K562 (cell line): ENCODE data around the gene ATP13A4. TPM values are rescaled to one million over a fixed set of nuclear protein-coding genes. Genes with fewer than 3 reads are reported as not detected.

Source experiments
- ATAC-seq: fragments of 200-7000 bp; cut with Tn5 transposase; 3 replicates; pipeline ENCODE4 v1.9.1; 2020; ENCODE audit warnings: moderate library complexity
- BruUV-seq: library from RNA; stranded (reverse); fragments of 400-500 nt; replicated peaks from 2 replicates; lab custom pipeline; 2021; lab: Mats Ljungman, UMichigan
- CTCF ChIA-PET: fragments of 300-600 bp; formaldehyde crosslinking; extraction: SDS; loops from one replicate; lab custom pipeline; 2021; ENCODE audit warnings: low intra/inter-chr PET ratio; lab: Yijun Ruan, JAX
- POLR2A ChIA-PET: fragments of 300-600, 350-650 bp; sonication (Branson Sonifier 250); formaldehyde crosslinking; extraction: SDS; loops from one replicate; lab custom pipeline; 2021; ENCODE audit warnings: antibody characterized with exemption, inconsistent platforms; lab: Yijun Ruan, JAX
- DNase-seq, 4 experiments: peaks; one replicate each; pipeline versions ENCODE4 v3.0.0 to v3.0.0-alpha.2; 2011 to 2018; ENCODE audit warnings: low spot score in 3 of 4, mixed read lengths in 3 of 4; ENCODE audit errors: extremely low read depth in 1 of 4
- FAIRE-seq: peaks from 2 replicates; lab custom pipeline; 2011; peaks lifted over from hg19 to GRCh38; lab: Jason Lieb, UNC
- H2AFZ ChIP-seq: 2 replicates; pipeline ENCODE4 v1.6.0; 2011; ENCODE audit warnings: low read depth, low read length, control low read depth, inconsistent platforms
- H3K27ac ChIP-seq: fragments of 200-600 bp; 3 replicates; pipeline ENCODE4 v1.8.0; 2011; ENCODE audit warnings: low read depth, mild to moderate bottlenecking, control low read depth, inconsistent platforms, low read length, moderate library complexity, mixed read lengths; ENCODE audit errors: extremely low read depth
- H3K27me3 ChIP-seq, 2 experiments: fragments of 300-600 bp in 1 of 2; 2 replicates in 1 of 2; 3 replicates in 1 of 2; pipeline versions ENCODE4 v1.6.0 to v1.8.0; 2011; ENCODE audit warnings: inconsistent platforms in 2 of 2, low read length in 2 of 2, mild to moderate bottlenecking in 1 of 2, mixed read lengths in 1 of 2, moderate library complexity in 1 of 2; ENCODE audit not compliant: control insufficient read depth in 2 of 2, insufficient read depth in 2 of 2
- H3K36me3 ChIP-seq: fragments of 300-600 bp; 3 replicates; pipeline ENCODE4 v1.8.0; 2011; ENCODE audit warnings: mild to moderate bottlenecking, low read length, inconsistent platforms; ENCODE audit not compliant: control insufficient read depth, insufficient read depth
- H3K4me1 ChIP-seq, 2 experiments: fragments of 200-600 bp in 1 of 2; replicated peaks in 1 of 2; 2 replicates in 1 of 2; 3 replicates in 1 of 2; pipeline versions ENCODE4 v1.5.1 to v1.8.0; 2011; ENCODE audit warnings: inconsistent platforms in 2 of 2, low read length in 2 of 2, mild to moderate bottlenecking in 1 of 2, mixed read lengths in 1 of 2, moderate library complexity in 1 of 2; ENCODE audit not compliant: control insufficient read depth in 2 of 2, insufficient read depth in 2 of 2
- H3K4me2 ChIP-seq: 2 replicates; pipeline ENCODE4 v1.6.1; 2011; ENCODE audit warnings: low read length, control low read depth, inconsistent platforms, mixed read lengths; ENCODE audit not compliant: insufficient read depth
- H3K4me3 ChIP-seq: fragments of 200-600 bp; sonication (generic), shearing (Covaris generic); 2 replicates; pipeline ENCODE4 v1.5.1; 2016; ENCODE audit warnings: control low read depth, inconsistent platforms
- H3K79me2 ChIP-seq: fragments of 200-600 bp; 3 replicates; pipeline ENCODE4 v1.8.0; 2011; ENCODE audit warnings: low read length, inconsistent platforms; ENCODE audit not compliant: control insufficient read depth, insufficient read depth
- H3K9ac ChIP-seq, 2 experiments: 2 replicates each; pipeline versions ENCODE4 v1.6.0 to v1.6.1; 2011; ENCODE audit warnings: low read depth in 2 of 2, low read length in 2 of 2, control low read depth in 1 of 2, inconsistent platforms in 1 of 2, mild to moderate bottlenecking in 1 of 2, mixed read lengths in 1 of 2; ENCODE audit not compliant: insufficient read depth in 1 of 2
- H3K9me1 ChIP-seq: one replicate; pipeline ENCODE4 v1.6.0; 2011; ENCODE audit warnings: inconsistent platforms, mild to moderate bottlenecking, low read length, moderate library complexity; ENCODE audit not compliant: control insufficient read depth, insufficient read depth
- H3K9me3 ChIP-seq: replicated peaks from 2 replicates; pipeline ENCODE4 v1.5.1; 2011; ENCODE audit warnings: low read depth, low read length, inconsistent platforms; ENCODE audit not compliant: control insufficient read depth, insufficient read depth
- H4K20me1 ChIP-seq: replicated peaks from 2 replicates; pipeline ENCODE4 v1.6.1; 2011; ENCODE audit warnings: low read length, inconsistent platforms, mixed read lengths; ENCODE audit not compliant: control insufficient read depth, insufficient read depth
- ARNT ChIP-seq, 2 experiments: fragments of 450-650 bp; IDR thresholded peaks; 2 replicates each; pipeline ENCODE4 v1.6.1; 2016; ENCODE audit warnings: mild to moderate bottlenecking in 1 of 2
- CC2D1A ChIP-seq: fragments of 450-650 bp; IDR thresholded peaks from 2 replicates; pipeline ENCODE4 v1.6.1; 2017; ENCODE audit warnings: mild to moderate bottlenecking
- DNMT1 ChIP-seq: fragments of 450-650 bp; IDR thresholded peaks from 2 replicates; pipeline ENCODE4 v1.6.1; 2016; ENCODE audit warnings: antibody characterized with exemption, mild to moderate bottlenecking
- ELF2 ChIP-seq: fragments of 250-450 bp; sonication (Bioruptor Pico); IDR thresholded peaks from 2 replicates; pipeline ENCODE4 v1.5.0; 2021; ENCODE audit warnings: mild to moderate bottlenecking
- MAFF ChIP-seq: IDR thresholded peaks from 2 replicates; pipeline ENCODE4 v1.6.1; 2012; ENCODE audit warnings: low read length, improper control_type of control experiment
- MCM7 ChIP-seq, 2 experiments: fragments of 450-650 bp; IDR thresholded peaks; 2 replicates each; pipeline ENCODE4 v1.6.1; 2016 to 2018
- PCBP1 ChIP-seq: fragments of 200-400 bp; formaldehyde crosslinking; IDR thresholded peaks from 2 replicates; pipeline ENCODE4 v1.6.1; 2018; ENCODE audit warnings: mild to moderate bottlenecking, low read depth, low read length; ENCODE audit not compliant: poor library complexity, severe bottlenecking
- RFX7 ChIP-seq: fragments of 250-450 bp; sonication (Bioruptor Pico); IDR thresholded peaks from 2 replicates; pipeline ENCODE4 v1.5.1; 2021; ENCODE audit warnings: mild to moderate bottlenecking
- SAFB2 ChIP-seq: fragments of 200-400 bp; formaldehyde crosslinking; IDR thresholded peaks from 2 replicates; pipeline ENCODE4 v1.6.1; 2018; ENCODE audit warnings: borderline replicate concordance, low read length, low read depth, moderate library complexity; ENCODE audit not compliant: severe bottlenecking
- TBP ChIP-seq: optimal IDR thresholded peaks from 2 replicates; pipeline ENCODE3; 2011; ENCODE audit warnings: low read depth, low read length, improper control_type of control experiment
- ZNF143 ChIP-seq: sonication (generic); formaldehyde crosslinking; IDR thresholded peaks from 2 replicates; pipeline ENCODE4 v1.9.0; 2022; ENCODE audit warnings: mild to moderate bottlenecking, missing genetic modification reagents
- WGBS: fragments of 100-300 bp; shearing (Covaris generic); methylation state at CpG from one replicate; pipeline ENCODE4 v1.1.6; 2016; ENCODE audit warnings: low coverage, mixed read lengths; ENCODE audit not compliant: insufficient coverage; ENCODE audit errors: missing lambda C conversion rate; 5-methylcytosine and 5-hydroxymethylcytosine counted together
- in situ Hi-C: fragments of 300-500 bp; cut with MboI; formaldehyde crosslinking; loops from 4 replicates; pipeline ENCODE4 v1.15.0; 2018; ENCODE audit warnings: inconsistent platforms, mixed read lengths
- intact Hi-C: fragments of 100-400 bp; cut with micrococcal nuclease; formaldehyde crosslinking; loops from 2 replicates; pipeline ENCODE4 v1.14.2; 2022
- polyA plus RNA-seq, 8 experiments: library from polyadenylated mRNA; depleted of rRNA in 4 of 8; stranded (reverse) in 5 of 8; unstranded in 3 of 8; fragments of >200 nt; fragmentation: Nextera tagmentation in 2 of 8; fragmentation: Illumina TruSeq in 1 of 8; extraction: Ambion mirVana in 2 of 8; extraction: Trizol in 1 of 8; gene quantifications; 2 replicates each; pipeline versions ENCODE4 v1.2.1 to v1.2.3, GENCODE V29; 2011 to 2014; ENCODE audit warnings: inconsistent platforms in 1 of 8, missing spikeins in 1 of 8
- total RNA-seq, 7 experiments: library from RNA; depleted of rRNA in 6 of 7; stranded (reverse); fragments of >200 nt in 6 of 7; fragmentation: Illumina TruSeq in 2 of 7; extraction: Trizol in 2 of 7; gene quantifications; 2 replicates each; pipeline versions ENCODE4 v1.2.1 to v1.2.3, GENCODE V29; 2011 to 2021; ENCODE audit warnings: low replicate concordance in 1 of 7
- TF ChIP-seq, protein P1 (sequence below): sonication (generic); formaldehyde crosslinking; IDR thresholded peaks from 2 replicates; pipeline ENCODE4 v1.9.0; 2022; ENCODE audit warnings: mild to moderate bottlenecking, missing genetic modification reagents
- TF ChIP-seq, protein P2 (sequence below): fragments of 250-450 bp; sonication (Bioruptor Pico); IDR thresholded peaks from 2 replicates; pipeline ENCODE4 v1.5.0; 2020; ENCODE audit warnings: mild to moderate bottlenecking
- TF ChIP-seq, protein P3 (sequence below): fragments of 250-450 bp; sonication (Bioruptor Pico); IDR thresholded peaks from 2 replicates; pipeline ENCODE4 v1.5.0; 2021; ENCODE audit warnings: mild to moderate bottlenecking, borderline replicate concordance
- TF ChIP-seq, protein P4 (sequence below): sonication (generic); formaldehyde crosslinking; IDR thresholded peaks from 2 replicates; pipeline ENCODE4 v1.8.1; 2023; ENCODE audit warnings: mild to moderate bottlenecking, missing genetic modification reagents

The ATP13A4 gene
- total and polyA plus RNA-seq, 9 of the 15 experiments (the other 6 are each of a cell fraction or from before 2014, with no cell fraction given): 0.03 to 0.14 (median 0.07) TPM; not detected in 6

DNA sequence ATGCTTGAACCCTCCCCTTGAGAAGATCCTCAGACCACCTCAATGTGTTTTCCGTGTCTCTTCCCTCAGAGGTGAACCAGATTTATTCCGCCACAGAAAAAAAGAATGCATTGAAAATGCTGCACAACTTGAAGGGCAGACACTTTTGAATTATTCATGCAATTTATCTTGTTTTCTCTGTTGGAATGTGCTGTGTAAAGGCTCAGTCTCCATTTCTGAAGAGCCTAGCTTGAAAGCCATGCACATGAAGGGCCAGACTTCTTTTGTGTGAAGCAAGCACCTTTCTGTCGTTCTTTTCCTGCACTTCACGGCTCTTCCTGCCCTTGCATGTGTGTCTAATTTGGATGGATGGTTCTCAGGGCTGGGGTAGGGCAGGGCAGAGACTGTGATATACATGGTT lies 97.2 kb downstream of the ATP13A4 start:
- in situ Hi-C loops: no loop called here

More for the DNA sequence above, 97.2 kb downstream of the ATP13A4 start:
- Histone ChIP-seq H3K27me3 (no peaks in the 10 kb centered on the region; a peak in 1 of 5 replicates), H3K27ac (no peak overlapping the region), H2AFZ (no peak overlapping the region), H3K9me1 (no peaks in the 10 kb centered on the region), H3K36me3 (no peaks in the 10 kb centered on the region), H4K20me1 (no peaks in the 10 kb centered on the region), H3K79me2 (no peaks in the 10 kb centered on the region), H3K4me3 (no peak overlapping the region), H3K4me2 (no peak overlapping the region), H3K4me1 (no peaks in the 10 kb centered on the region), H3K9me3 (no peaks in the 10 kb centered on the region), H3K9ac (no peak overlapping the region)
- DNase-seq (no peak), FAIRE-seq (no peak), ATAC-seq (no peak)
- ChIA-PET CTCF (no interaction called here), POLR2A (no interaction called here)
- BruUV-seq: no TSS peak
- TF ChIP-seq ELF2 (CRISPR knock-in tag) (no peak), CC2D1A (no peak), ZNF143 (CRISPR knock-in tag) (no peak), MAFF (no peak), PCBP1 (no peak), DNMT1 (no peak), TBP (no peak), MCM7 (IDR thresholded peaks at IDR 0.05) (no peak), SAFB2 (no peak), RFX7 (CRISPR knock-in tag) (no peak), ARNT (IDR thresholded peaks at IDR 0.05) (no peak)
- TF ChIP-seq, protein P1, sequence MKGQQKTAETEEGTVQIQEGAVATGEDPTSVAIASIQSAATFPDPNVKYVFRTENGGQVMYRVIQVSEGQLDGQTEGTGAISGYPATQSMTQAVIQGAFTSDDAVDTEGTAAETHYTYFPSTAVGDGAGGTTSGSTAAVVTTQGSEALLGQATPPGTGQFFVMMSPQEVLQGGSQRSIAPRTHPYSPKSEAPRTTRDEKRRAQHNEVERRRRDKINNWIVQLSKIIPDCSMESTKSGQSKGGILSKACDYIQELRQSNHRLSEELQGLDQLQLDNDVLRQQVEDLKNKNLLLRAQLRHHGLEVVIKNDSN (CRISPR knock-in tag): no peak
- TF ChIP-seq, protein P2, sequence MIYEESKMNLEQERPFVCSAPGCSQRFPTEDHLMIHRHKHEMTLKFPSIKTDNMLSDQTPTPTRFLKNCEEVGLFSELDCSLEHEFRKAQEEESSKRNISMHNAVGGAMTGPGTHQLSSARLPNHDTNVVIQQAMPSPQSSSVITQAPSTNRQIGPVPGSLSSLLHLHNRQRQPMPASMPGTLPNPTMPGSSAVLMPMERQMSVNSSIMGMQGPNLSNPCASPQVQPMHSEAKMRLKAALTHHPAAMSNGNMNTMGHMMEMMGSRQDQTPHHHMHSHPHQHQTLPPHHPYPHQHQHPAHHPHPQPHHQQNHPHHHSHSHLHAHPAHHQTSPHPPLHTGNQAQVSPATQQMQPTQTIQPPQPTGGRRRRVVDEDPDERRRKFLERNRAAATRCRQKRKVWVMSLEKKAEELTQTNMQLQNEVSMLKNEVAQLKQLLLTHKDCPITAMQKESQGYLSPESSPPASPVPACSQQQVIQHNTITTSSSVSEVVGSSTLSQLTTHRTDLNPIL (CRISPR knock-in tag): no peak
- TF ChIP-seq, protein P3, sequence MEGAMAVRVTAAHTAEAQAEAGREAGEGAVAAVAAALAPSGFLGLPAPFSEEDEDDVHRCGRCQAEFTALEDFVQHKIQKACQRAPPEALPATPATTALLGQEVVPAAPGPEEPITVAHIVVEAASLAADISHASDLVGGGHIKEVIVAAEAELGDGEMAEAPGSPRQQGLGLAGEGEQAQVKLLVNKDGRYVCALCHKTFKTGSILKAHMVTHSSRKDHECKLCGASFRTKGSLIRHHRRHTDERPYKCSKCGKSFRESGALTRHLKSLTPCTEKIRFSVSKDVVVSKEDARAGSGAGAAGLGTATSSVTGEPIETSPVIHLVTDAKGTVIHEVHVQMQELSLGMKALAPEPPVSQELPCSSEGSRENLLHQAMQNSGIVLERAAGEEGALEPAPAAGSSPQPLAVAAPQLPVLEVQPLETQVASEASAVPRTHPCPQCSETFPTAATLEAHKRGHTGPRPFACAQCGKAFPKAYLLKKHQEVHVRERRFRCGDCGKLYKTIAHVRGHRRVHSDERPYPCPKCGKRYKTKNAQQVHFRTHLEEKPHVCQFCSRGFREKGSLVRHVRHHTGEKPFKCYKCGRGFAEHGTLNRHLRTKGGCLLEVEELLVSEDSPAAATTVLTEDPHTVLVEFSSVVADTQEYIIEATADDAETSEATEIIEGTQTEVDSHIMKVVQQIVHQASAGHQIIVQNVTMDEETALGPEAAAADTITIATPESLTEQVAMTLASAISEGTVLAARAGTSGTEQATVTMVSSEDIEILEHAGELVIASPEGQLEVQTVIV (CRISPR knock-in tag): no peak
- TF ChIP-seq, protein P4, sequence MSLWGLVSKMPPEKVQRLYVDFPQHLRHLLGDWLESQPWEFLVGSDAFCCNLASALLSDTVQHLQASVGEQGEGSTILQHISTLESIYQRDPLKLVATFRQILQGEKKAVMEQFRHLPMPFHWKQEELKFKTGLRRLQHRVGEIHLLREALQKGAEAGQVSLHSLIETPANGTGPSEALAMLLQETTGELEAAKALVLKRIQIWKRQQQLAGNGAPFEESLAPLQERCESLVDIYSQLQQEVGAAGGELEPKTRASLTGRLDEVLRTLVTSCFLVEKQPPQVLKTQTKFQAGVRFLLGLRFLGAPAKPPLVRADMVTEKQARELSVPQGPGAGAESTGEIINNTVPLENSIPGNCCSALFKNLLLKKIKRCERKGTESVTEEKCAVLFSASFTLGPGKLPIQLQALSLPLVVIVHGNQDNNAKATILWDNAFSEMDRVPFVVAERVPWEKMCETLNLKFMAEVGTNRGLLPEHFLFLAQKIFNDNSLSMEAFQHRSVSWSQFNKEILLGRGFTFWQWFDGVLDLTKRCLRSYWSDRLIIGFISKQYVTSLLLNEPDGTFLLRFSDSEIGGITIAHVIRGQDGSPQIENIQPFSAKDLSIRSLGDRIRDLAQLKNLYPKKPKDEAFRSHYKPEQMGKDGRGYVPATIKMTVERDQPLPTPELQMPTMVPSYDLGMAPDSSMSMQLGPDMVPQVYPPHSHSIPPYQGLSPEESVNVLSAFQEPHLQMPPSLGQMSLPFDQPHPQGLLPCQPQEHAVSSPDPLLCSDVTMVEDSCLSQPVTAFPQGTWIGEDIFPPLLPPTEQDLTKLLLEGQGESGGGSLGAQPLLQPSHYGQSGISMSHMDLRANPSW: no peak
- intact Hi-C loops: no loop called here
- 0% methylated on average over 4 of the region's 4 CpGs for WGBS
